NCI-H69 (cell line): ENCODE data around the gene C15orf62.
A peak's percentile ranks its signal among the peaks of the same experiment; 100 is the strongest.

ENCODE experiments used
- DNase-seq: peaks from one replicate; lab custom pipeline; 2025; lab: John Stamatoyannopoulos, UW

Gene C15orf62

GRCh38 chr15:40755812-40756208 lies 14.0 kb upstream of the C15orf62 start:
- peak; percentile 58 for DNase-seq

DNA sequence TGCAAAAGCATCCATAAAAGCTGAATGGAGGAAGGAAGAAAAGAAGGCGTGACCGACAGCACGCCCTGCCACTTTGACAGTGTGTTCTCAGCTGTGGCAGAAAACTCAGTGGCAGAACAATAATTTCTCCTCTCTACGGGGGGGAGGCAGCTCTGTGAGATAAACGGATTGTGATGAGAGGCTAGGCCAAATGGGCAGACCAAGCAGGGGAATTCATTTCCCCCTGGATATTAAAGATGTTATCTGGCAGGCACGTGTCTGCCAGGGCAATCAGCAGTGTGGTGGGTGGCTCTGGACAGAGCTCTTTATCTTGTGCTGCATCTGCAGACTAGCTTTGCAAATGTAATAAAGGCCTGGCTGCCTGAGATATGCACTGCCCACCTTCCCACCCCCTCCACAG lies 12.8 kb upstream of the C15orf62 start:
- DNase-seq = peak; percentile 76

DNA sequence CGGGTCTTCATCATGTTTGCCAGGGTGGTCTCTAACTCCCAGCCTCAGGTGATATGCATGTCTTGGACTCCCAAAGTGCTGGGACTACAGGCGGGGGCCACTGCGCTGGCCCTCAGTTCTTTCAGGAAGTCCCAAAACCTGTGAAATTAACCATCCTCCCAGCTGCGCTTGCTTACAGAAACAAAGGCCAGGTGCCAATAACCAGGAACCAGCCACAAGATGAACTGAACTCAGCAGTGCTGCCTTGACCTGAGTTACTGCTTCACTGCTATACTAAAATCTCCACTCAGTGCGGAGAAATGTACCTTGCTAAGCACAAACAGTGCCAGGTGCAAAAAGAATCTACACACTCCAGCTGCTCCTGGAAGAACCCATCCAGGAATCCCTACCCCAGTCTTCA lies 9.8 kb upstream of the C15orf62 start:
- DNase-seq = no peak

GRCh38 chr15:40762919-40763800 lies 6.6 kb upstream of the C15orf62 start:
- DNase-seq = peak; percentile 95

GRCh38 chr15:40763801-40764628 lies 5.8 kb upstream of the C15orf62 start, which contains the start of gene GCHFR:
GCHFR (plus strand) TSS chr15:40764068; CDS start chr15:40764181, 113 bp downstream.
- DNase-seq = peak; percentile 84

GRCh38 chr15:40764629-40765103 lies 5.1 kb upstream of the C15orf62 start:
- peak; percentile 66 for DNase-seq

GRCh38 chr15:40766194-40766815 lies 3.5 kb upstream of the C15orf62 start:
- DNase-seq = peak; percentile 32

GRCh38 chr15:40766906-40767837 lies 2.6 kb upstream of the C15orf62 start:
- no peak for DNase-seq

- DNase-seq = no peak
Measured at GRCh38 chr15:40767838-40768500, 1.8 kb upstream of the C15orf62 start.

DNA sequence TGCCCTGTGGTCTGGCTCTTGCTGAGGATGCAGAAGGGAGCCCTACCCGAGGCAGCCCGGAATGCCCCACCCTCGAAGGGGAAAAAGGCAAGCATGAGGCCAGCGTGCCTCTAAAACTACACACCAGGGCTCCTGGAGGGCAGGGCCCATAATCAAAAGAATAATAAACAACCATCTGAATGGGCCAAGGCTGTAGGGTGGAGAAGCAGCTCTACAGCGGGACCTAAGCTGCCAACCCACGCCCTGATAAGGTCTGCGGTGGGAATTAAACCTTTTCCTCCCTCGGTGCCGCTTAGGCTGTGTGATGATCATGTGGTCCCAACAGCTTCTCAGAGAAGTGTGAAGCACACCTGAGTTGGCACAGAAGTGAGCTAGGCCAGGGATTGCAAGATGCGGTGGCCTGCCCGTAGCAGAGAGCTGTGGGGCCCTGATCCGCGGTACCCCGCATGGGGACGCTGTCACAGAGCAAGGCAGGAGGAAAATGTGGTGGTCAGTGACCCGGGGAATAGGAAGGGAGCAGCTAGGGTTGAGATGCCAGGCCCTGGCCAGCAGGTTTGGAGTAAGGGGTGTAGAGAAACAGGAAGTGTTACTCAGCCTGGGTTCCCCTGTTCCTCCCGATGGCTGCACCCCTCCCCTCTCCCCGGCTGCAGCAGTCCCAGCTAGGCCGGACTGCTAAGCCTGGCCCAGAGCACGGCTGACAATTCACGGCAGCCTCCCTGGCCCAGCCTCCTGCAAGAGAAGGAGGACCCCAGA lies 1.1 kb upstream of the C15orf62 start:
- no peak for DNase-seq

- DNase-seq = peak; percentile 84
Measured at GRCh38 chr15:40770147-40770721, 454 bp downstream of the C15orf62 start.

DNA sequence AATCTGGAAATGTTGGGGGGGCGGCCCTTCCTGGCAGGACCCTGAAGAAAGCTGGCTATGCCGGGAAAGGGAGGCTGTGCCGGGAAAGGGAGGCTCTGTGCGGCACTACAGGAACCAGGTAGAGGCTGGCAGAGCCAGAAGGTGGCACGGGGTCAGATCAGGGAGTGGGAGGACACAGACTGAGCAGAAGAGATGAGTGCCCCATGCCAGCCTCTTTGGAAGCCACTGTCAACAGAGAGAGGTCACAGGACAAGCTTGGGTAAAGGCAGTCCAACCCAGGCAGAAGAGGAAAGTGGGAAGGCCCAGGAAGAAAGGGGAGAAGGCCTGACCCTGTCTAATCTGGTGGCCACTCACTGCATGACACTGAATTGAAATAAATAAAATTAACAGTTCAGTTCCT lies 1.5 kb downstream of the C15orf62 start:
- no peak for DNase-seq

- no peak for DNase-seq
Measured at GRCh38 chr15:40772014-40772413, 2.2 kb downstream of the C15orf62 start.

- DNase-seq = no peak
Measured at GRCh38 chr15:40773496-40773895, 3.7 kb downstream of the C15orf62 start.

GRCh38 chr15:40773902-40774301 lies 4.1 kb downstream of the C15orf62 start:
- DNase-seq = no peak

- no peak for DNase-seq
Measured at GRCh38 chr15:40775007-40775406, 5.2 kb downstream of the C15orf62 start.

DNA sequence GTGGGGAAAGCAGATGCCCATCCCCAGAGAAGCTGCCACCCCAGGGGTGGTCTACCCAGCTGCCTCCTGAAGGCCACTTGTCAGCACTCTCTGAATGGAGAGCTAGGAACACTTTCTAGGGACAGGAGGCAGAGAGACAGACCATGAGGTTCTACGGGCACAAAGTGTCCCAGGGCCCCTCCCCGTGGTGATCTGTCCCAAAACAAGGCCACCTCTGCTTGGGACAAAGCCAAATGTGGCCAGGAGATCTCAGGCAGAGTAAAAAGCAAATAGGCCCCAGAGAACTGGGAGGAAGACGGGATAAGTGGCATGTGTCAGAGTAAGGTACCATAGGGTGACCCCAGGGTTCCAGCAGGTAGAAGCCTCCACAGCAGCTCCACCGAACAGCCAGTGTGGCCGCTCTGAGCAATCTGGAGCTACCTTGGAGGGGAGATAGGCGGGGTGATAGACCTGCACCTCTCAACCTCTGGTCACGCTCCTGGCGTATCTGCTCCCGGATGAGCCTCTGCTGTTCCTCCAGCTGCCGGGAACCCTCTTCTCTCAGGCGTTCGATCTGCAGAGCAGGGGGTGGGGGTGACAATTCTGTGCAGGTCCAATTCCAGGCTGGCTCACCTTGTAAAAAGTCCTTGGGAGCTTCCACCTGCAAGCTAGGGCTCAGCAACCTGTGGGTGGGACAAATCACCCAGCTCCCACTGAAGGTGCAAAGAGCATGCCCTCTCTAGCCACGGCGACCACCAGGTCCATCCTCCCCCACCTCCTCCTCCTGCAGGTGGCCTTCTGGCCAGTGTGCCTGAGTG lies 6.2 kb downstream of the C15orf62 start:
- DNase-seq = no peak

GRCh38 chr15:40776537-40777141 lies 6.9 kb downstream of the C15orf62 start:
- no peak for DNase-seq
